HG03175 (cell line): ENCODE results near the gene KMO.

Source experiments
- ATAC-seq: cut with Tn5 transposase; IDR thresholded peaks from one replicate; pipeline ENCODE4 v1.9.1; 2021; ENCODE audit warnings: mild to moderate bottlenecking, moderate library complexity; ENCODE audit not compliant: unreplicated experiment

KMO gene

DNA sequence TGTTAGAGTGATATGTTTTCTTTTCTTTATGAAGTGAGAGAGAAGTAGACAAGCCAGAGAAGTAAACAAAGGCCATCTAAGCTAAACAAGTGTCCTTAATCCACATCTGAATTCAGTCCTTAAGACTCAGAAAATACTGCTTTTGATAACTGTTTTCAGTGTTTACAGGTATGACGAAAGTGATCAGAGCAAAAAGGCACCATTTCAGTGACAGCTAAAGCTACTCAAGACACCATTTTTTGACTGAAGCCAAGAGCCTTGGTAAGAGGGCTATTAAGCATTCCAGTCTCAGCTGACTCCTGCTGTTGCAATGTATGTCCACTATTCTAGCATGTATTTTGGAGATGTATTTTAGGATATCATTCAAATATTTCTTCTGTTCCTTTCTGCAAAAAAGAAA is 4.1 kb downstream of the KMO start:
- ATAC-seq: no peak

GRCh38 chr1:241536969-241537368 is 4.8 kb downstream of the KMO start:
- no peak for ATAC-seq

- ATAC-seq: no peak
These were observed 10.2 kb downstream of the KMO start for GRCh38 chr1:241542199-241542907.

DNA sequence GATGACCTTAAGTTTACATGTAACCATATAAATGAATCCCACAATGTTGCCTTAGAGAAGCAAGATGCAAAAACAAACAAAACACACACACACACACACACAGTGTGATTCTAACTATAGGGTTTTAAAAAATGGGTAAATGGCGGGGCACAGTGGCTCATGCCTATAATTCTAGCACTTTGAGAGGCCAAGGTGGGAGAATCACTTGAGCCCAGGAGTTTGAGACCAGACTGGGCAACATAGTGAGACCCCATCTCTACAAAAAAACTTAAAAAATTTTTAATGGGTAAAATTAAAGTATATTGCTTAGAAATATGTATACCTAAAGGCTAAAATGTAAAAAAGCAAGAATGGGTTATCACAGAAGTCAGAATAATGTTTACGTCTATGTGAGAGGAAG is 15.8 kb downstream of the KMO start:
- ATAC-seq: no peak

DNA sequence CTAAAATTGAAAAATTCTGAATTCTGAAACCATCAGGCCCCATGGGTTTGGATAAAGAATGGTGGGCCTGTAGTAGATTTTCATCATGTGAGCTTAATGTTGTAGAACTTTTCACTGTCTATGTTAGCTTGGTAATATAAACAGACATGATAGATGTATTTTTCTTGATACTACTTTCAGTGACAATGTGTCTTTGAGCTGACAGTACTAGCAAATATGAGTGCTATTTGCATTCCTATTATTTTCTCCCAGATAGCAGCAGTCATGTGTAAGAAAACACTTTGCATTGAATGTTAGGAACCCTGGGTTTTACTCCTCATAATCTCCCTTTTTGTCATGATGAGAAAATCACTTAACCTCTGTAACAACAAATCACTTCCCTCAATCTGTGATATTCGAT is 18.1 kb downstream of the KMO start:
- no peak for ATAC-seq

DNA sequence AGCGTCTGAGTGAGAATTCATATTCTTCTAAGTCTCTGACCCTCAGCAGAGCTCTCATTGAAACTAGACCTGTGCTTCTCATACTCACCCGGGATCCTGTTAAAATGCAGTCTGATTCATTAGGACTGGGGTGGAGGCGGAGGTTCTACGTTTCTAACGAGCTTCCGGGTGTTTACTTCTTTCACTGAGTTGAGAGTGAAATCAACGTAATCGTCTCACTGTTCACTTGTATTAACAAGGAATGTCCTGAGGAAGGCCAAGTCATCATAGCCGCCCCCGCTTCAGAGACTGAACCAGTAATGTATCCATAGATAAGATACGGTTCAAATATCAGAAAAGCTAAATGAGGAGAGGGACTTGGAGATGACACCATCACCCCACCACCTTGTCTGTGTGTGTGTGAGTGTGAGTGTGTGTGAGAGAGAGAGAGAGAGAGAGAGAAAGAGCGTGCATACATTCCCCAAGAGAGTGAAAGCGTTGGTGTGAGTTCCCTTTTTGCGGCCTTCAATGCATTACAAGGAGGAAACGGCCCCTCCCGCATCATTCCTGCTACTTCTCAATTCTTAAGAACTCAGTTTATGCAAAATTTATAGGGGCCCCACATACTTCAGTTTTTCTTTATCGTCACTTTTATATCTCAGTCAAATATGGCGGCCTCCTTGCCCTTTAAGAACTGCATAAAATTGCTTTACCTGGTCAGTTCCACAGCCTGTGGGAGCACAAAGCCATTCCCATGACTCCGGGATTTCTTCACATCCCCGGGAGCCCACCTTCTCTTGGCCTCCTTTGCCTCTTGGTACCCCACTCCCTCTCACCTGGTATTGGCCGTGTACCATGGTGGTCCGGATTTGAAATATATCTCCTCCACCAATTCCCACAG is 19.8 kb downstream of the KMO start:
- peak; percentile 86 for ATAC-seq

- ATAC-seq: no peak
These were observed 21.9 kb downstream of the KMO start for GRCh38 chr1:241553886-241554592.

- no peak for ATAC-seq
These were observed 23.3 kb downstream of the KMO start for GRCh38 chr1:241555526-241555925.

DNA sequence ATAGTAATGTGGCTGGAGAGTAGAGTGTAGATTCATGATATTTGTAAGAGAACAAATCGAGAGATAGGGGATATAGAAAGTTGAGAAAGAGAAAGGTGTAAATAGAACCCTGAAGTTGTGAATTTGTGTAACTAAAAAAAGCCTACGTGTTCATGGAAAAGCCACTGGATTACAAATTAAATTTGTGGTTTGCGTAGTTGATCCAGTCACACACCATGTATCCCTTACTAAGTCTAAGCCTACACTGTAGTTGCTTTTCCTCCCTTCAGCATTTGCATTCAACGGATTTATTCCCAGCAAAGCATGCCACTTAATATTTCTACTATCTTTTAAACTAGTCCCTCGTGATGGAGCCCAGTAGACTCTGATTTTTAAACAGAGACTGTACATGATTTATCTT is 24.9 kb downstream of the KMO start:
- ATAC-seq: no peak

GRCh38 chr1:241557551-241558193 is 25.5 kb downstream of the KMO start:
- no peak for ATAC-seq

DNA sequence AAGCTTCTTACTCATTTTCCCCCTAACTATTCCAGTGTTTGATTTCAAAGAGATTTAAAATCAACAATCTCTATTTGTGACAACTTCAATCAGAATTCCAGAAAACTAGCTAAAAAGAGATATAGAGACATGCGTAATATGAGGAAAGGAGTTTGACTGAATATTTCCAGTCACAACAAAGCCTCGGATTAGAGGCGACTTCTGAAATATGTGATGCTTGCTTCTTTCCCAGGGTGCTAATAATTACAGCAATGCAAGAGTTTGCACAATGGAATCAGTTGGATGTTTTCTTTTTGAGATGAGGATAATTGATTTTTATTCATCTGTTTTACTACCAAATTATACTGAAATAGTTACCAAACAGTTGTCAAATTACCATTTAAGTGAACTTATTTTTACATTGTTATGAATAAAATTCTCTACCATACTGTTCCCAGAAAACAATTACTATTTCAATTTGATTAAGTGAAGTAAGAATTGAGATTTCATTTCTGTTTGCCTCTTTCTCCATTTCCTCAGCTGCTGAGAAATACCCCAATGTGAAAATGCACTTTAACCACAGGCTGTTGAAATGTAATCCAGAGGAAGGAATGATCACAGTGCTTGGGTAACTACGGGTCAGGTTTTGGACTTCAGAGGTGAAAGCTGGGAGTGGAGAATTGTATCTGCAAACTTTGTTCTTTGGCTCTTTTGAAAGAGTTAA is 28.1 kb downstream of the KMO start:
- ATAC-seq: no peak

- ATAC-seq: no peak
These were observed 28.6 kb downstream of the KMO start for GRCh38 chr1:241560849-241561187.

GRCh38 chr1:241569848-241570247 is 37.7 kb downstream of the KMO start:
- no peak for ATAC-seq

- ATAC-seq: no peak
These were observed 42.0 kb downstream of the KMO start for GRCh38 chr1:241574154-241574553.

GRCh38 chr1:241579434-241579833 is 47.3 kb downstream of the KMO start:
- no peak for ATAC-seq

GRCh38 chr1:241582921-241583321 is 50.7 kb downstream of the KMO start:
- ATAC-seq: no peak

DNA sequence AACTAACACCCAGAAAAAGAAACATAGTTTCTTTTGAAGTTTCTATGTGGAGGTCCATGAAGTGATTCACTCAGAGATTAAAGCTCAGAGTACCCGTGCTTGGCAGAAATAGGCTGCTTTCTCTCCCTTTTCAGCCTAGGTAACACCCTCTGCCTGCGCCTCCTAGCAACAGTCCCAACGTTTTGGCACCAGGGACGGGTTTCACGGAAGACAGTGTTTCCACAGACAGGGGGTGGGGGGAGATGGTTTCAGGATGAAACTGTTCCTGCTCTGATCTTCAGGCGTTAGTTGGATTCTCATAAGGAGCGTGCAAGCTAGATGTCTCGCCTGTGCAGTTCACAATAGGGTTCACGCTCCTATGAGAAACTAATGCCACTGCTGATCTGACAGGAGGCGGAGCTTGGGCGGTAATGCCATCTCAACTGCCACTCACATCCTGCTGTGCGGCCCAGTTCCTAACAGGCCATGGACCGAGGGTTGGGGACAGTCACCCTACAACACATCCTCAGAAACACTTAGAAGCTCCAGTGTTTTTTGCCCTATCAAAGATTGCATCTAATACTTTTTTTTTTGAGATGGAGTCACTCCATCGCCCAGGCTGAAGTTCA is 54.8 kb downstream of the KMO start:
- no peak for ATAC-seq

DNA sequence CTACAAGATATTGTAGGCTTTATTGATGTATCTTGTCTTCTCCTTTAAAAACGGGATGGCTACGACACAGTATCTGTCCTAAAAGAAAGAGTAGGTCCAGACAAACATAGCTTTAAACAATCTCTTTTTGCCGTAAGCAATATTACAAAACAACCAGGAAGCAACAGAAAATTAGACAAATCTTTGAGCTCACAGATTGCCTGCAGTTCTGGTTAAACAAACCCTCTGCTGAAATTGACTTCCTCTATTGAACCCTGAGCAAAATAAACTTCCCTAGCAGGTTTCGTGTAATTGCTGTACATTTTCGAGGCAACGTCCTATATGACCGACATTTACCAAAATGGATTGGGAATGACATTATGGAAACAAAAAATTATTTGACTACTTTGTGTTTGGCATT is 57.3 kb downstream of the KMO start:
- no peak for ATAC-seq

- ATAC-seq: no peak
These were observed 58.5 kb downstream of the KMO start for GRCh38 chr1:241590719-241591118.

- ATAC-seq: no peak
These were observed 59.1 kb downstream of the KMO start for GRCh38 chr1:241591317-241591716.
